ENCODE measurements around the gene NCBP3. TPM values are rescaled to one million over a fixed set of nuclear protein-coding genes. Genes with fewer than 3 reads are reported as not detected.

The NCBP3 gene
- total and polyA plus RNA-seq, 2 of the 8 experiments (the other 6 are each of a cell fraction or from before 2014, with no cell fraction given), result 19.6 to 46.1 TPM

DNA sequence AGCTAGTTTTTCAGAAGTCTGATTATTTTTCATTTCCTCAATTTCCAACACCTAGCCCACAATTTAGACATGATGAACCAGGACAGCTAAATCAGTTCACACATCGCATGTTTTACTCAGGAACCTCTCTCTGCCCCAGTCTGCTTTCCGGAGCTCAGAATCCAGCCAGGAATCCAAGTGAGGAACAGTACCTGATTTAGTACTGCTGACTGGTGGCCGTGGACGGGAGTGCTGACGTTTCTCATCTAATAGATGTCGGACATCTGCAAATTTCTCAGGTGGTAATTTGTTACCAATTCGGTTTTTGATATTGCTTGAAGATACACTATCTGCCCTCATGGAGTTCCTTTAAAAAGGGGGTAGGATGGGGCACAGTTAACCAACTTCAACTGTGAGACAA, 30.1 kb downstream of the NCBP3 start (continued):
- TF ChIP-seq, protein P1, sequence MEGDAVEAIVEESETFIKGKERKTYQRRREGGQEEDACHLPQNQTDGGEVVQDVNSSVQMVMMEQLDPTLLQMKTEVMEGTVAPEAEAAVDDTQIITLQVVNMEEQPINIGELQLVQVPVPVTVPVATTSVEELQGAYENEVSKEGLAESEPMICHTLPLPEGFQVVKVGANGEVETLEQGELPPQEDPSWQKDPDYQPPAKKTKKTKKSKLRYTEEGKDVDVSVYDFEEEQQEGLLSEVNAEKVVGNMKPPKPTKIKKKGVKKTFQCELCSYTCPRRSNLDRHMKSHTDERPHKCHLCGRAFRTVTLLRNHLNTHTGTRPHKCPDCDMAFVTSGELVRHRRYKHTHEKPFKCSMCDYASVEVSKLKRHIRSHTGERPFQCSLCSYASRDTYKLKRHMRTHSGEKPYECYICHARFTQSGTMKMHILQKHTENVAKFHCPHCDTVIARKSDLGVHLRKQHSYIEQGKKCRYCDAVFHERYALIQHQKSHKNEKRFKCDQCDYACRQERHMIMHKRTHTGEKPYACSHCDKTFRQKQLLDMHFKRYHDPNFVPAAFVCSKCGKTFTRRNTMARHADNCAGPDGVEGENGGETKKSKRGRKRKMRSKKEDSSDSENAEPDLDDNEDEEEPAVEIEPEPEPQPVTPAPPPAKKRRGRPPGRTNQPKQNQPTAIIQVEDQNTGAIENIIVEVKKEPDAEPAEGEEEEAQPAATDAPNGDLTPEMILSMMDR (IDR thresholded peaks at IDR 0.05; ENCODE audit: control extremely low read depth in 1 of 3, insufficient read depth in 1 of 3, low read depth in 1 of 3, low read length in 3 of 3), result no peak
- TF ChIP-seq SUZ12 (IDR thresholded peaks at IDR 0.05; ENCODE audit: low read length), result no peak
